Hepatocyte (in vitro differentiated cells): ENCODE measurements around the gene EFCAB6. TPM values are rescaled to one million over a fixed set of nuclear protein-coding genes. Genes with fewer than 3 reads are reported as not detected.

Experiments
- DNase-seq: peaks from one replicate; pipeline ENCODE4 v3.0.0-alpha.2; 2016; ENCODE audit warnings: low spot score
- H2AFZ ChIP-seq: fragments of 200-600 bp; sonication (generic); 2 replicates; pipeline ENCODE4 v1.6.0; 2016; ENCODE audit warnings: antibody characterized with exemption, mild to moderate bottlenecking
- H3K27ac ChIP-seq: fragments of 200-600 bp; sonication (generic); 2 replicates; pipeline ENCODE4 v1.5.1; 2016; ENCODE audit warnings: mild to moderate bottlenecking
- H3K27me3 ChIP-seq: fragments of 200-600 bp; sonication (generic); 2 replicates; pipeline ENCODE4 v1.6.1; 2016
- H3K36me3 ChIP-seq: fragments of 200-600 bp; sonication (generic); replicated peaks from 2 replicates; pipeline ENCODE4 v1.5.1; 2016; ENCODE audit warnings: low read depth; ENCODE audit not compliant: insufficient read depth
- H3K4me1 ChIP-seq: fragments of 200-600 bp; sonication (generic); 2 replicates; pipeline ENCODE4 v1.5.1; 2016; ENCODE audit warnings: mild to moderate bottlenecking, moderate library complexity; ENCODE audit not compliant: insufficient read depth
- H3K4me2 ChIP-seq: fragments of 200-600 bp; sonication (generic); 2 replicates; pipeline ENCODE4 v1.6.0; 2016
- H3K4me3 ChIP-seq: fragments of 200-600 bp; sonication (generic); 2 replicates; pipeline ENCODE4 v1.5.1; 2016; ENCODE audit warnings: mild to moderate bottlenecking
- H3K79me2 ChIP-seq: fragments of 200-600 bp; sonication (generic); 2 replicates; pipeline ENCODE4 v1.6.0; 2017; ENCODE audit warnings: mild to moderate bottlenecking
- H3K9me2 ChIP-seq: fragments of 200-600 bp; sonication (generic); replicated peaks from 2 replicates; pipeline ENCODE4 v1.6.0; 2017; ENCODE audit warnings: mild to moderate bottlenecking; ENCODE audit not compliant: insufficient read depth
- H3K9me3 ChIP-seq: fragments of 200-600 bp; sonication (generic); 2 replicates; pipeline ENCODE4 v1.5.1; 2016; ENCODE audit warnings: low read depth, mild to moderate bottlenecking
- H4K20me1 ChIP-seq: fragments of 200-600 bp; sonication (generic); 2 replicates; pipeline ENCODE4 v1.6.0; 2016; ENCODE audit warnings: mild to moderate bottlenecking; ENCODE audit not compliant: insufficient read depth, poor library complexity, severe bottlenecking
- EZH2 ChIP-seq: fragments of 200-600 bp; sonication (generic); IDR thresholded peaks from 2 replicates; pipeline ENCODE4 v1.6.1; 2016; ENCODE audit warnings: antibody characterized with exemption, mild to moderate bottlenecking, borderline replicate concordance
- EZH2phosphoT487 ChIP-seq: fragments of 200-600 bp; sonication (generic); IDR thresholded peaks from one replicate; pipeline ENCODE4 v1.6.1; 2018; ENCODE audit warnings: antibody characterized with exemption, mild to moderate bottlenecking, low read depth, moderate library complexity; ENCODE audit not compliant: unreplicated experiment, severe bottlenecking
- WGBS: methylation state at CpG from one replicate; pipeline ENCODE4 v1.1.6; 2016; ENCODE audit warnings: low lambda C conversion rate; ENCODE audit errors: missing lambda C conversion rate; 5-methylcytosine and 5-hydroxymethylcytosine counted together
- polyA plus RNA-seq: library from polyadenylated mRNA; unstranded; fragments of >200 nt; fragmentation: Nextera tagmentation; extraction: Ambion mirVana; gene quantifications from 2 replicates; pipeline ENCODE4 v1.2.1, GENCODE V29; 2016
- total RNA-seq: library from RNA; depleted of rRNA; stranded (reverse); fragments of >200 nt; gene quantifications from 2 replicates; pipeline ENCODE4 v1.2.3, GENCODE V29; 2014
- TF ChIP-seq, protein P1 (sequence below): fragments of 200-600 bp; sonication (generic); IDR thresholded peaks from 2 replicates; pipeline ENCODE4 v1.5.1; 2016; ENCODE audit warnings: antibody characterized with exemption, mild to moderate bottlenecking; ENCODE audit not compliant: poor library complexity

EFCAB6 gene
- total and polyA plus RNA-seq, 2 experiments from 2014 or later = 0.59 to 2.1 TPM

DNA sequence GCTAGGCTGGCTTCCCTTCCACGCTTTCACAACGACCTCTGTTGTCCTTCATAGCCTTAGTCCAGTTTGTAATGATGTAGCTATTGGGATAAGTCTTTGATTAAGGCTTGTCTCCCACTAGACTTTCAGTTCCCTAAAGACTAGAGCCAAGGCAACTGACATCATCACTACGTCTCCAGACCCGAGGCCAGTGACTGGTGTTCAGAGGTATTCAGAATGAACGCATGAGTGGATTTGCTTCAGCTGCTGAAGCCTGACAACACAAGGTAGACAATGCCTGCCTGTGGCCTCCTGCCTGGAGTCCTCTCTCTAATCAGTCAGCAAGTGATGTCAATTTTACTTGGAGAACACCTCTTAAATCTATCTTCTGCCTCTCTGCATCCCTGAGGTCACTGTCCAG is 13.6 kb downstream of the EFCAB6 start:
- no peak for DNase-seq
- Histone ChIP-seq H3K27me3 (no peaks in the 10 kb centered on the region), H3K9me3 (peaks cover 15% of the 10 kb centered on the region), H3K9me2 (no peaks in the 10 kb centered on the region), H3K4me2 (no peak overlapping the region), H3K4me1 (no peaks in the 10 kb centered on the region), H3K4me3 (no peak overlapping the region), H4K20me1 (no peaks in the 10 kb centered on the region), H3K79me2 (no peaks in the 10 kb centered on the region), H3K27ac (no peak overlapping the region), H2AFZ (no peak overlapping the region), H3K36me3 (no peaks in the 10 kb centered on the region)
- 93% methylated on average over 5 of the region's 5 CpGs for WGBS
- no peak for TF ChIP-seq EZH2phosphoT487
- no peak for TF ChIP-seq EZH2
- TF ChIP-seq, protein P1, sequence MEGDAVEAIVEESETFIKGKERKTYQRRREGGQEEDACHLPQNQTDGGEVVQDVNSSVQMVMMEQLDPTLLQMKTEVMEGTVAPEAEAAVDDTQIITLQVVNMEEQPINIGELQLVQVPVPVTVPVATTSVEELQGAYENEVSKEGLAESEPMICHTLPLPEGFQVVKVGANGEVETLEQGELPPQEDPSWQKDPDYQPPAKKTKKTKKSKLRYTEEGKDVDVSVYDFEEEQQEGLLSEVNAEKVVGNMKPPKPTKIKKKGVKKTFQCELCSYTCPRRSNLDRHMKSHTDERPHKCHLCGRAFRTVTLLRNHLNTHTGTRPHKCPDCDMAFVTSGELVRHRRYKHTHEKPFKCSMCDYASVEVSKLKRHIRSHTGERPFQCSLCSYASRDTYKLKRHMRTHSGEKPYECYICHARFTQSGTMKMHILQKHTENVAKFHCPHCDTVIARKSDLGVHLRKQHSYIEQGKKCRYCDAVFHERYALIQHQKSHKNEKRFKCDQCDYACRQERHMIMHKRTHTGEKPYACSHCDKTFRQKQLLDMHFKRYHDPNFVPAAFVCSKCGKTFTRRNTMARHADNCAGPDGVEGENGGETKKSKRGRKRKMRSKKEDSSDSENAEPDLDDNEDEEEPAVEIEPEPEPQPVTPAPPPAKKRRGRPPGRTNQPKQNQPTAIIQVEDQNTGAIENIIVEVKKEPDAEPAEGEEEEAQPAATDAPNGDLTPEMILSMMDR = no peak

DNA sequence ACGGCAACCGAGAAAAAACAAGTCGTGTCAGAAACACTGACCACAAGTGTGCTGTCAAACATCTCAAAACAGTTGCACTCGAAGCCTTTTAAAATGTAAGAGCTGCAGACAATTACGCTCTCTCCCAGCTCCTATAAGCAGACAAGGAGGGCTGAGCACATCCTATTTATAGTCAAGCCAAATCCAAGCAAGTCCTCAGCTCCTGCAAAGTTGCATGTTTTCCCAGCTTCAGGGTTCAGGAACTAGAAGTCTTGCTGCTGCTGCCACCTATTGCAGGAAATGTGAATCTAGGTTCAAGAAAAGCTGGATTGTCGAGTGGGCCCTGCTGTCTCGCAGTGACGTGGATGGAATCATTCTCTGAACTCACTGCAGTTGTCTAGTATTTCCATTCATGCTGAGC is 15.5 kb downstream of the EFCAB6 start:
- peak; percentile 75 for DNase-seq
- Histone ChIP-seq H3K36me3 (no peaks in the 10 kb centered on the region), H2AFZ (no peak overlapping the region), H3K79me2 (no peaks in the 10 kb centered on the region), H3K27me3 (no peaks in the 10 kb centered on the region), H3K27ac (no peak overlapping the region), H3K9me2 (no peaks in the 10 kb centered on the region), H3K4me1 (no peaks in the 10 kb centered on the region), H3K4me2 (peak overlapping the region; percentile 45), H3K9me3 (peaks cover 14% of the 10 kb centered on the region), H4K20me1 (no peaks in the 10 kb centered on the region), H3K4me3 (no peak overlapping the region)
- TF ChIP-seq, protein P1 = peak; percentile 68
- TF ChIP-seq EZH2 = no peak
- 36% methylated on average over 8 of the region's 8 CpGs for WGBS

DNA sequence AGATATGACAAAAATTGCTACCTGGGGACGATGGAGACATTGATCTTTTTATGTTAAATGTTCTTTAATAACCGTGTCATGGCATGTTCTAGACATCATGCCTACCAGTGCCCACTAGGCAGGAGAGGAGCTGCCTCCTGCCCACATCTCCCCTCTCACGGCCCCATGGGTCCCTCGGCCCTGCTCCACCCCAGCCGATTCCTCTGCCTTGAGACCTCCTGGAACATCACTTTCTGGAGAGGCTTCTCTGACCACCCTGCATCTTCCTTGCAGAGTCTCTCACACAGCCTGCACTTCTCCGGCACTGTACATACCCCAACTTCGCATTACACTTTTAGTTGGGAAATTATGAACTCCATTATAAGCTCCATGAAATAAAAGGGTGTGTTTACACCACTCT is 16.8 kb downstream of the EFCAB6 start:
- no peak for DNase-seq
- no peaks in the 10 kb centered on the region for H3K4me1 ChIP-seq
- H3K79me2 ChIP-seq = no peaks in the 10 kb centered on the region
- WGBS = 87% methylated on average over 7 of the region's 7 CpGs
- no peak overlapping the region for H3K27ac ChIP-seq
- H3K36me3 ChIP-seq = no peaks in the 10 kb centered on the region
- no peaks in the 10 kb centered on the region for H3K27me3 ChIP-seq
- no peak overlapping the region for H2AFZ ChIP-seq
- no peaks in the 10 kb centered on the region for H3K9me2 ChIP-seq
- H3K4me3 ChIP-seq = no peak overlapping the region
- H3K9me3 ChIP-seq = peaks cover 2% of the 10 kb centered on the region
- H3K4me2 ChIP-seq = no peak overlapping the region
- H4K20me1 ChIP-seq = no peaks in the 10 kb centered on the region
- no peak for TF ChIP-seq EZH2
- TF ChIP-seq EZH2phosphoT487 = no peak
- TF ChIP-seq, protein P1 = no peak

DNA sequence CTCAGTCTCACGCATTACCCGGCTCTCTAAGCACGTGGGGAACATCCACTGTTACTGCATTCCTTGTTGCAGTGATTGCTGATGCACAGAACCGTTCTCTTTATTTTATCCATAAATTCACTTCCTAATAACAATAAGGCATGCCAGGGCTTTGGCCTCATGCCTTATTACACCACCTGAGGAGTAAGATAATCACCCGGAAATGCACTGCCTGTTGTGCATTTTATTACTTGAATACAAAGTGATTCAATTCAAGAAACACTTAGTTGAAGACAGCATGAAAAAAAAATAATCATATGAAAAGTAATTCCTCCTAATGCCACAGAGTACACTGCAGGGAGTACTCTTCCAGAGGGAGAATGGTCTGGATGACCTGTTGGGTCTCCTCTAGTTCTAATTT is 19.2 kb downstream of the EFCAB6 start:
- no peaks in the 10 kb centered on the region for H3K9me3 ChIP-seq
- WGBS = 78% methylated on average over 5 of the region's 5 CpGs

More for the DNA sequence above, 19.2 kb downstream of the EFCAB6 start:
- DNase-seq = no peak
- Histone ChIP-seq H3K4me1 (no peaks in the 10 kb centered on the region), H3K79me2 (no peaks in the 10 kb centered on the region), H3K36me3 (no peaks in the 10 kb centered on the region), H3K27ac (no peak overlapping the region), H3K27me3 (no peaks in the 10 kb centered on the region), H3K9me2 (no peaks in the 10 kb centered on the region), H4K20me1 (no peaks in the 10 kb centered on the region), H2AFZ (no peak overlapping the region), H3K4me3 (no peak overlapping the region), H3K4me2 (no peak overlapping the region)
- TF ChIP-seq, protein P1 = no peak
- TF ChIP-seq EZH2 (no peak), EZH2phosphoT487 (no peak)
